D721Med (cell line): Measurements from ENCODE around the gene TANK.
"Not testable (repeated sequence)": the region's sequence is repeated elsewhere in the genome, so short reads cannot be mapped to it uniquely, and the experiment has no call there.

Source experiments
- DNase-seq: peaks from one replicate; pipeline ENCODE4 v3.0.0; 2011; ENCODE audit warnings: low spot score; ENCODE audit not compliant: insufficient read length
- FAIRE-seq: peaks from 2 replicates; lab custom pipeline; 2011; peaks lifted over from hg19 to GRCh38; lab: Jason Lieb, UNC
- CTCF ChIP-seq: IDR thresholded peaks from 2 replicates; pipeline ENCODE4 v1.5.1; 2012; ENCODE audit warnings: mild to moderate bottlenecking, control low read depth; ENCODE audit not compliant: insufficient read depth; ENCODE audit errors: missing control alignments

The TANK gene

GRCh38 chr2:161177969-161178368 is 17.7 kb downstream of the TANK start:
- DNase-seq (no peak), FAIRE-seq (no peak)
- TF ChIP-seq CTCF = no peak

- no peak for TF ChIP-seq CTCF
- FAIRE-seq (no peak), DNase-seq (no peak)
Measured at GRCh38 chr2:161178756-161179155, 18.5 kb downstream of the TANK start.

GRCh38 chr2:161190050-161190449 is 29.8 kb downstream of the TANK start:
- FAIRE-seq (no peak), DNase-seq (no peak)
- TF ChIP-seq CTCF = no peak

- not testable (repeated sequence) for FAIRE-seq, DNase-seq
Measured at GRCh38 chr2:161195602-161196001, 35.4 kb downstream of the TANK start.

- FAIRE-seq (no peak), DNase-seq (no peak)
- no peak for TF ChIP-seq CTCF
Measured at GRCh38 chr2:161199912-161200701, 39.9 kb downstream of the TANK start.

- no peak for TF ChIP-seq CTCF
- DNase-seq = no peak
- FAIRE-seq = no peak
Measured at GRCh38 chr2:161204846-161205245, 44.6 kb downstream of the TANK start.

- DNase-seq (no peak), FAIRE-seq (no peak)
- TF ChIP-seq CTCF = no peak
Measured at GRCh38 chr2:161206471-161207032, 46.3 kb downstream of the TANK start.
